ENCODE measurements around the gene DDX31. TPM values are rescaled to one million over a fixed set of nuclear protein-coding genes. Genes with fewer than 3 reads are reported as not detected.
"Not testable (repeated sequence)": the region's sequence is repeated elsewhere in the genome, so short reads cannot be mapped to it uniquely, and the experiment has no call there.

Gene DDX31
- total RNA-seq, 4 donors from 2014 or later = 8.8 to 28.0 (median 9.9) TPM

- DNase-seq (ENCODE audit: low spot score) (no peak), ATAC-seq (ENCODE audit: low FRiP score) (no peak)
- no peak for TF ChIP-seq CTCF (IDR thresholded peaks at IDR 0.05)
Measured at GRCh38 chr9:132577119-132577518, 92.7 kb downstream of the DDX31 start.

GRCh38 chr9:132575811-132576210 lies 94.0 kb downstream of the DDX31 start:
- DNase-seq (ENCODE audit: low spot score) = no peak
- TF ChIP-seq CTCF (IDR thresholded peaks at IDR 0.05) = no peak
- no peak for ATAC-seq (ENCODE audit: low FRiP score)

- DNase-seq (ENCODE audit: low spot score) = no peak
- peak; percentile 65 for ATAC-seq (ENCODE audit: low FRiP score)
Measured at GRCh38 chr9:132575005-132575609, 94.7 kb downstream of the DDX31 start.

GRCh38 chr9:132572921-132573320 lies 96.9 kb downstream of the DDX31 start:
- no peak for TF ChIP-seq CTCF (IDR thresholded peaks at IDR 0.05)
- DNase-seq (ENCODE audit: low spot score) (no peak), ATAC-seq (ENCODE audit: low FRiP score) (no peak)

More at GRCh38 chr9:132575005-132575609, 94.7 kb downstream of the DDX31 start:
- TF ChIP-seq CTCF (IDR thresholded peaks at IDR 0.05) = no peak

- DNase-seq (ENCODE audit: low spot score) (no peak), ATAC-seq (ENCODE audit: low FRiP score) (no peak)
- no peak for TF ChIP-seq CTCF (IDR thresholded peaks at IDR 0.05)
Measured at GRCh38 chr9:132571806-132572600, 97.8 kb downstream of the DDX31 start.

- not testable (repeated sequence) for DNase-seq (ENCODE audit: low spot score); ATAC-seq (ENCODE audit: low FRiP score)
Measured at GRCh38 chr9:132568787-132569186, 101.0 kb downstream of the DDX31 start.

- ATAC-seq (ENCODE audit: low FRiP score) (no peak), DNase-seq (ENCODE audit: low spot score) (no peak)
- TF ChIP-seq CTCF (IDR thresholded peaks at IDR 0.05) = no peak
Measured at GRCh38 chr9:132564526-132564925, 105.3 kb downstream of the DDX31 start.
